ENCODE data around the gene MON2. TPM values are rescaled to one million over a fixed set of nuclear protein-coding genes. Genes with fewer than 3 reads are reported as not detected.

MON2 gene
- total and polyA plus RNA-seq, 2 donors (not counting 1 experiment from before 2014, with no cell fraction given): 12.3 to 43.8 TPM

- Histone ChIP-seq H3K9me3 (ENCODE audit: control insufficient read depth, insufficient read depth, low read depth, low read length) (no peaks in the 10 kb centered on the region), H3K36me3 (ENCODE audit: control insufficient read depth, insufficient read depth, low read length) (no peaks in the 10 kb centered on the region), H3K9ac (ENCODE audit: insufficient read depth, low read length) (no peak overlapping the region), H2AFZ (ENCODE audit: low read length) (no peak overlapping the region), H3K4me2 (ENCODE audit: extremely low read depth, insufficient read depth, low read length) (no peak overlapping the region), H3K79me2 (ENCODE audit: control insufficient read depth, insufficient read depth, low read length) (peaks cover 64% of the 10 kb centered on the region), H3K27ac (ENCODE audit: insufficient read depth, low read length) (no peak overlapping the region), H3K27me3 (ENCODE audit: control insufficient read depth, insufficient read depth, low read length) (no peaks in the 10 kb centered on the region), H4K20me1 (ENCODE audit: control insufficient read depth, extremely low read depth, insufficient read depth, low read length) (no peaks in the 10 kb centered on the region), H3K4me1 (ENCODE audit: control insufficient read depth, extremely low read depth, insufficient read depth, low read length) (peaks cover 2% of the 10 kb centered on the region), H3K4me3 (replicated peaks in 1 of 4; ENCODE audit: control extremely low read depth in 1 of 4, insufficient read depth in 1 of 4, low read depth in 3 of 4, low read length in 4 of 4) (no peak overlapping the region)
- TF ChIP-seq EZH2 (IDR thresholded peaks at IDR 0.05; ENCODE audit: low read length, missing control alignments) (no peak), CTCF (conservative IDR thresholded peaks at IDR 0.05 in 1 of 2, IDR thresholded peaks at IDR 0.05 in 1 of 2; ENCODE audit: low read depth in 1 of 2, low read length in 2 of 2) (no peak)
- no peak for DNase-seq (ENCODE audit: low read depth in 2 of 2)
Observed at GRCh38 chr12:62471734-62472133, 5.1 kb downstream of the MON2 start.

- H3K4me3 ChIP-seq (replicated peaks in 1 of 4; ENCODE audit: control extremely low read depth in 1 of 4, insufficient read depth in 1 of 4, low read depth in 3 of 4, low read length in 4 of 4): no peak overlapping the region
- TF ChIP-seq EZH2 (IDR thresholded peaks at IDR 0.05; ENCODE audit: low read length, missing control alignments) (no peak), CTCF (conservative IDR thresholded peaks at IDR 0.05 in 1 of 2, IDR thresholded peaks at IDR 0.05 in 1 of 2; ENCODE audit: low read depth in 1 of 2, low read length in 2 of 2) (no peak)
- peaks cover 2% of the 10 kb centered on the region for H3K4me1 ChIP-seq (ENCODE audit: control insufficient read depth, extremely low read depth, insufficient read depth, low read length)
- no peak for DNase-seq (ENCODE audit: low read depth in 2 of 2)
- no peak overlapping the region for H3K4me2 ChIP-seq (ENCODE audit: extremely low read depth, insufficient read depth, low read length)
- H3K27ac ChIP-seq (ENCODE audit: insufficient read depth, low read length): no peak overlapping the region
- H3K36me3 ChIP-seq (ENCODE audit: control insufficient read depth, insufficient read depth, low read length): no peaks in the 10 kb centered on the region
- no peaks in the 10 kb centered on the region for H4K20me1 ChIP-seq (ENCODE audit: control insufficient read depth, extremely low read depth, insufficient read depth, low read length)
- no peaks in the 10 kb centered on the region for H3K9me3 ChIP-seq (ENCODE audit: control insufficient read depth, insufficient read depth, low read depth, low read length)
- H3K9ac ChIP-seq (ENCODE audit: insufficient read depth, low read length): no peak overlapping the region
- no peaks in the 10 kb centered on the region for H3K27me3 ChIP-seq (ENCODE audit: control insufficient read depth, insufficient read depth, low read length)
- no peak overlapping the region for H2AFZ ChIP-seq (ENCODE audit: low read length)
- H3K79me2 ChIP-seq (ENCODE audit: control insufficient read depth, insufficient read depth, low read length): peaks cover 59% of the 10 kb centered on the region
Observed at GRCh38 chr12:62472472-62472871, 5.8 kb downstream of the MON2 start.

GRCh38 chr12:62481843-62482540 is 15.4 kb downstream of the MON2 start:
- Histone ChIP-seq H3K79me2 (ENCODE audit: control insufficient read depth, insufficient read depth, low read length) (peaks cover 33% of the 10 kb centered on the region), H3K36me3 (ENCODE audit: control insufficient read depth, insufficient read depth, low read length) (no peaks in the 10 kb centered on the region), H3K27me3 (ENCODE audit: control insufficient read depth, insufficient read depth, low read length) (no peaks in the 10 kb centered on the region), H4K20me1 (ENCODE audit: control insufficient read depth, extremely low read depth, insufficient read depth, low read length) (no peaks in the 10 kb centered on the region), H3K9ac (ENCODE audit: insufficient read depth, low read length) (no peak overlapping the region), H2AFZ (ENCODE audit: low read length) (no peak overlapping the region), H3K9me3 (ENCODE audit: control insufficient read depth, insufficient read depth, low read depth, low read length) (no peaks in the 10 kb centered on the region), H3K4me1 (ENCODE audit: control insufficient read depth, extremely low read depth, insufficient read depth, low read length) (no peaks in the 10 kb centered on the region), H3K27ac (ENCODE audit: insufficient read depth, low read length) (no peak overlapping the region), H3K4me2 (ENCODE audit: extremely low read depth, insufficient read depth, low read length) (no peak overlapping the region), H3K4me3 (replicated peaks in 1 of 4; ENCODE audit: control extremely low read depth in 1 of 4, insufficient read depth in 1 of 4, low read depth in 3 of 4, low read length in 4 of 4) (no peak overlapping the region)
- DNase-seq (ENCODE audit: low read depth in 2 of 2): no peak
- TF ChIP-seq CTCF (conservative IDR thresholded peaks at IDR 0.05 in 1 of 2, IDR thresholded peaks at IDR 0.05 in 1 of 2; ENCODE audit: low read depth in 1 of 2, low read length in 2 of 2): no peak
- no peak for TF ChIP-seq EZH2 (IDR thresholded peaks at IDR 0.05; ENCODE audit: low read length, missing control alignments)
